Activated naive CD4-positive, alpha-beta T cell treated with anti-CD3 and anti-CD28 coated beads, Interleukin-2, amount 10 ng/mL, durations not matched to agents 5 hours and 36 hours (primary cell): Measurements from ENCODE around the gene OR52B2. TPM values are rescaled to one million over a fixed set of nuclear protein-coding genes. Genes with fewer than 3 reads are reported as not detected.

Experiments used
- total RNA-seq, 2 experiments: library from RNA; stranded (reverse); gene quantifications; one replicate each; pipeline ENCODE4 v1.2.3, GENCODE V29; 2021

OR52B2 gene
- total RNA-seq: not detected

GRCh38 chr11:6170226-6170625, at the start of gene OR52B2:
OR52B2 (minus strand) TSS chr11:6170326; CDS start chr11:6170326, 0 bp downstream.

GRCh38 chr11:6205366-6205765, 35.2 kb upstream of the OR52B2 start, which contains the start of gene C11orf42:
C11orf42 (plus strand) TSS chr11:6205557; CDS start chr11:6205616, 59 bp downstream.

GRCh38 chr11:6199174-6199810, 29.2 kb upstream of the OR52B2 start, which contains the start of gene OR52W1:
OR52W1 (plus strand) TSS chr11:6199224; CDS start chr11:6199224, 0 bp downstream.

Other genes with a start within 250 kb of the OR52B2 start
- gene OR56A3, start 228.1 kb downstream of the OR52B2 start, total RNA-seq: not detected
- gene OR56A5, start 201.8 kb downstream of the OR52B2 start, total RNA-seq: not detected
- gene OR52L1, start 183.3 kb downstream of the OR52B2 start, total RNA-seq: not detected
- gene OR56A4, start 163.4 kb downstream of the OR52B2 start, total RNA-seq: not detected
- not detected for gene OR56A1, start 139.6 kb downstream of the OR52B2 start, total RNA-seq
- not detected for gene OR56B4, start 62.6 kb downstream of the OR52B2 start, total RNA-seq
- not detected for gene OR52W1, start 28.9 kb upstream of the OR52B2 start, total RNA-seq
- not detected for gene C11orf42, start 35.2 kb upstream of the OR52B2 start, total RNA-seq
- 10 to 100 TPM; 24.1 to 24.3 TPM for gene FHIP1B, start 64.3 kb upstream of the OR52B2 start, total RNA-seq
- under 1 TPM in 1 of 2 experiments, not detected in 1; 0.22 TPM for gene CNGA4, start 68.8 kb upstream of the OR52B2 start, total RNA-seq
- not detected for gene CCKBR, start 89.5 kb upstream of the OR52B2 start, total RNA-seq
- gene CAVIN3, start 150.2 kb upstream of the OR52B2 start, total RNA-seq: 1 to 10 TPM; 1.3 to 1.5 TPM
- 10 to 100 TPM; 50.0 to 50.1 TPM for gene SMPD1, start 220.1 kb upstream of the OR52B2 start, total RNA-seq
- gene APBB1, start 248.8 kb upstream of the OR52B2 start, total RNA-seq: 10 to 100 TPM; 63.5 to 66.8 TPM